HuH-7 (cell line): ENCODE results near the gene CISTR.
"Not testable (repeated sequence)": the region's sequence is repeated elsewhere in the genome, so short reads cannot be mapped to it uniquely, and the experiment has no call there.

ENCODE experiments used
- DNase-seq: peaks from one replicate; pipeline ENCODE4 v3.0.0; 2011; ENCODE audit warnings: low spot score

Gene CISTR

GRCh38 chr12:53762793-53763192, 11.0 kb upstream of the CISTR start:
- DNase-seq: not testable (repeated sequence)

DNA sequence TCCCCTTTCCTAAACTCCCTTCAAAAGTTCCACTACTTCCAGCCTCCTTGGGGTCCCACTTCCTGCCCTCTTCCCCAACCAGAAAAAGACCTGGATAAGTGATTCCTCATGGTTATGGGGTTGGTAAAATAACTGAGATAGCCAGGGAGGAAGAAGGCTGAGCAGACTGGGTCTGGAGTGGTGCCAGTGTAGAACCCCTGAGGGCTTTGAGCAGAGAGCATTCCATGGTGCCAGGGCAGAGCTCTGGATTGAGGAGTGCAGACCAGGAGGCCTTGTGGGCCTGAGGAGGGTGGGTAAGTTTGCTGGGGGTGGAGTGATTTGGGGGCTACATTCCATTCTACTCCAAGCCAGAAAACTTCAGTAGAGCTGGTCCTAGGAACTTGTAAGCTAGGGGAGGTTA, 9.5 kb upstream of the CISTR start:
- no peak for DNase-seq

DNA sequence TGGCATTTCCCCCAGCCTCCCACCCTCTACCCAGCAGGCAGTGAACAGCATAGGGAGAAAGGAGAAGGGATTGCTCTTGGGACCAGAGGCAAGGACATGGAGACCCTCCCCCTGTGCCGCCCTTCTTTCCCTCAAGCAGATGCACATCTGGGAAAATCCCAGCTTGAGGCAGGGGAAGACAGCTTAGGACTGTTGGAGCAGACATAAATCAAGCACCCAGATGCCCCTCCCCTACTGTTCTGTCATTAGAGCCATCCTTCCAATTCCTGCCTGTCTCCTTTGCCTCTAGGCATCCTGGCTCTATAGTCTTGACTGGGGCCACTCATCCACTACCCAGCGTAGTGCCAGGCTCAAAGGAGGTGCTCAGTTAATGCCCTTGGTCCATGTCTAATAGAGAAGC, 7.5 kb upstream of the CISTR start:
- no peak for DNase-seq

GRCh38 chr12:53758730-53759103, 6.9 kb upstream of the CISTR start:
- no peak for DNase-seq

DNA sequence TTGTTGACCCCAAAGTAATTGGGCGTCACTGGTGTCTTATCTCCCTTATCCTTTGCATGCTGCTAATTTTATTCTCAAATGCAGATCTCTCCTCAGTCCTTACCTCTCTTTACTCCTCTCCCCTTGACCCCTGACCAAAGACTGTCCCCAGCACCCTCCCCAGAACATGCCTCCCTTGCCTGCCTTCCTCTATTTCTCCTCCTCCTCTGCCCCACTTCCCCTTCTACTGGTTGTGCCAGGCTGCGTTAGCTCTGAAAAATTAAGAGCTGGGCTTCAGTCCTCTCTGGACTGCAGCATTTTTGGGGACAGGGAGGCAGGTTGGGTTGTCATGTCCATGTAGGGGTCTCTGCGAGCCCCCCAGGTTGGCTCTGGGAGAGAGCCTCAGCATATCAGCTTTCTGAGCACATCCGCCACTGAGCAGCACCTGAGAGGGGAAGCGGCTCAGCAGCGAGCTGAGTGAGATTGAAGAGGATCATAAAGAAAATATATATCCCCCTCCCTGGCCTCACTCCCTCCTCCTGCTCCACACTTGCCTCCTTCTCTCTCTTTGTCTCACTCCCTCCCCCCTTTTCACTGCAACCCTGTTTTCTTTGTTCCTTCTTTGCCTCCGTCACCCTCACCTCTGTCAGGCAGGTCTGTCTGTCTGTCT, 6.4 kb upstream of the CISTR start:
- DNase-seq: no peak

GRCh38 chr12:53757101-53757770, 5.5 kb upstream of the CISTR start:
- DNase-seq: peak; percentile 94

- no peak for DNase-seq
Measured at GRCh38 chr12:53756300-53757100, 4.7 kb upstream of the CISTR start.

DNA sequence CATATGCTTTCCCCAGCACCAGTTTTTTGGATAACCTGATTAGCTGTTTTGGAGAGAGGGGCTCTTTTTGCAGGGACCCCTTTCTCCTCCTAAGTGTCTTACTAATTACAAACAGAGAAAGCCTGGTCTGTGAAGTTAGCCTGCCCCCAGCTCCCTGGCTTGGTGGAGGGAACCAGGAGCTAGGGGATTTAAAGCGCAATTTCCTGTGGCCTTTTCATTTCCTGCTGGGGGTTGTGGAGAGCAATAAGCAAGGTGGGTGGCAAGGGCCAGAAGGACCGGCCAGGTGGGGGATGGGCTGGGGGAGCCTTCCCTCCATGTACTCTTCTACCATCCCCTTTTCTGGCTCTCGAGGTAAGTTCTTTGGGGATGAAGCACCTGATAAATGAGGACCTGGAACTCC, 4.1 kb upstream of the CISTR start:
- DNase-seq: no peak

GRCh38 chr12:53755451-53755891, 3.7 kb upstream of the CISTR start:
- peak; percentile 79 for DNase-seq

DNA sequence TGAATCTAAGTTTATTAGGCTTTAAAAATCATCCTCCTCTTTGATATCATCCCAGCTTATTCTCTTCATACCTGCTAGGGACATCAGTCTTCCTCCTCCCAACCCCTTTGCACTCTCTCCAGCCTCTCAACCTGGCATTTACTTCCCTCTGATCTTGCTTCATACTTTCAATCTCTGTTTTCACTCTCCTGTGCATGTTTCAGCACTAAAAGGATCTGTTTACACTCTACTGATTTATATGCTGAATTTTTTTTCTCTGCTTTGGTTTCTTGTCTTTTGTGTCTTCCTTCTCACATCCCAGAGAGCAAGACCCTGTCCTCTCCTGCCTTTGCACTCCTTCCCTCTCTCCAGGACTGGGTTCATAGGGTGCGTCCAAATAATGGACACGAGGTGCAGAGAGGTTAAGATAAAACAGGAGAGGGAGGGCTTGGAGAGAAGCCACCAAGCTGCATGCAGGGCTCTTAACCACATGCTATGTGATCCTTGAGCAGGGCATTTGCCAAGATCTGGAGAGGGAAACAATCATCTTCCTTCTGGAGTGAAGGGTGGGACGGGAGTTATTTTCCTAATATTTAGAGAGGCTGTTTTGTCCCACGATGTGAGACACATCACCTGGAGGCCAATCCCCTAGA, 3.0 kb upstream of the CISTR start:
- DNase-seq: no peak

DNA sequence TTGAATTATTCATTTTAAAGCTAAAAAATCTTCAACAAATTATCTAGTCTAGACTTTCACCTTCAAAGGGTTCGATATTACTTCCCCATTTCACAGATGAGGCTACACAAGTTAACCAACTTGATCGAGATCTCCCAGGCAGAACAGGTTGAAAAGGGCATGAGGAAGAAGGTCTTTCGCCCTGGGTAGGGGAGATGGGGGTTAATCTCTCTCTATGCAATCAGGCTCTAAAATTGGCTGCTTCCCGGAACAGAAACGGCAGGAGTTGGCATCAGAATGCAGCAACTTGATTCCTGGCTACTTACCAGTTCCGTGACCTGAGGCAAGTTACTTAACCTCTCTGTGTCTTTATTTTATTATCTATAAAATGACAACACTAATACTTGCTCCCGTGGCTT, 2.4 kb upstream of the CISTR start:
- no peak for DNase-seq

- DNase-seq: no peak
Measured at GRCh38 chr12:53752621-53753020, 842 bp upstream of the CISTR start.

DNA sequence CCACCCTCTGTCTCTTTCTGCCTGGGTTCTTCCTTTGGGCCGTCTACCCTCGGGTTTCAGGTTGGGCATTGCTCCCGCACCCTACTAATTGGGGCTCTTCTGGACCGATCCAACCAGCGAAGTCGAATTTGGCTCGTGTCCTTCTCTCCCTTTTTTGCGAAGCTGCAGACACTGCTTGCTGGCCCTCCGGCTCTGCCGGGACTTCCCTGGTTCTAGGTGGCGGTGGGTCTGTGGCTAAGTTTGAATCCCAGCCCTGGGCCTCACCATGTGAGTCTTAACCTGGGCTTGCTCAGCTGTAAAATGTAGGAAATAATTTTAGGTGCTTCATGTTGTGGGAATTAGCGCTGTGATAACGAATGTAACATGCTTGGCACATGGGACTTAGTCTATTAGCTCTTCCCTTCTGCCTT, 418 bp upstream of the CISTR start:
- no peak for DNase-seq

DNA sequence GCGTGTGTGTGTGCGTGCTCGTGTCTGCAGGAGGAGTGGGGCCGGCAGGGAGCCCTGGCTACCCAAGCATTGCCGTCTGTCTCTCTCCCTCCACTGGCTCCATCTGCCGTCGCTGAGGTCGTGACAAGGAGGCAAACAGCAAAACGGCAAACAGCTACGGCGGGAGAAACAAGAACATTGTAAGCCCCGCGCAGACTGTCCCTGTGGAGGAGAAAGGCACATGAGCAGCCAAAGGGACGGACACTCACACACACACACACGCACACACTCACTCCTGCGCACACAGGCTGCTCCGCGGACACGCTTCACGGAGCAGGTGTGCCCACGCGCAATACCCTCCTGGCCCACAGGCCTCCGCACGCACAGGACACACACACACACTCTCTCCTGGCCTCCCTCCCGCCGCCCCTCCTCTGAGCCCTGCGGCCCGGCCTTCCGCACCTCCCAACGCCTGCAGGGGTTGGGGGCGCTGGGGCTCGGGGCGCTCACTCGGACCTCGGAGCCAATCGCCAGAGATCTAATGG, 905 bp downstream of the CISTR start:
- no peak for DNase-seq

DNA sequence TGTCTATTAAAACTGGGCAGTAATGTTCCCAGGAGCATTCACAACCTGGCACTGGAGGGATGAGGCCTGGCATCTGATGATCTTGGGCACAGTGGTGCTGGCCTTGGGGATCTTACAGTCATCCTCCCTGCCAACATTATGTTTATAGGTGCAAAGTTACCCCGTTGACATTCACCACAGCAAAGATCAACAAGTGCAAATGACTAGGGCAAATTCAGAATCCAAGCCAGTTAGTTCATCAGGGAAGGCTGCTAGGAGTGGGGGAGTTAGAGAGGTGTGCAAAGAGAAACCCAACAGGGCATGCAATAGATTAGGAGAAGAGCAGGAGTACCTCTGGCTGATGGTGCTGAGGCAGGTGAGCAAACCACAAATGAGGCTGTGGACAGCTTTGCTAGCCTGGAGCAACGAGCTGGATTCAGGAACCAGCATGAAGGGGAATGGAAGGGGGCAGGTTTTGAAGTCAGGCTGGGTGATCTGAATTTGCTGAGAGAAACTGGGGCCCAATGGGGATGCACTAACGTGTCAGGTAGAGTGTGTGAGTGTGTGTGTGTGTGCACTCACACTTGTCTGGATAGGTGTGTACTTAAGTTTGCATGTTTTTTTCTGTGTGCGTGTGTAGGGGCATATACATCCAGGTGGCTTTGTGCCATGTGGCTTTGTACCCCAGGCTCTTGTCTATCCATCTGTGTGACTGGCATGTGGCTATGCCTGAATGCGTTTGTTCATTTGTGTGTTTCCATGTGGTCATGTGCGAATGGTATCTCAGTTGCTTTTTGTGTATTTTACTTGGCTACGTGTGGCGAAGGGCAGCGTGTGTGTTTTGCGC, 1.6 kb downstream of the CISTR start:
- DNase-seq: no peak

GRCh38 chr12:53748072-53748840, 3.5 kb downstream of the CISTR start:
- no peak for DNase-seq

GRCh38 chr12:53747095-53747494, 4.7 kb downstream of the CISTR start:
- DNase-seq: no peak

GRCh38 chr12:53746592-53747092, 5.1 kb downstream of the CISTR start:
- DNase-seq: peak; percentile 94

DNA sequence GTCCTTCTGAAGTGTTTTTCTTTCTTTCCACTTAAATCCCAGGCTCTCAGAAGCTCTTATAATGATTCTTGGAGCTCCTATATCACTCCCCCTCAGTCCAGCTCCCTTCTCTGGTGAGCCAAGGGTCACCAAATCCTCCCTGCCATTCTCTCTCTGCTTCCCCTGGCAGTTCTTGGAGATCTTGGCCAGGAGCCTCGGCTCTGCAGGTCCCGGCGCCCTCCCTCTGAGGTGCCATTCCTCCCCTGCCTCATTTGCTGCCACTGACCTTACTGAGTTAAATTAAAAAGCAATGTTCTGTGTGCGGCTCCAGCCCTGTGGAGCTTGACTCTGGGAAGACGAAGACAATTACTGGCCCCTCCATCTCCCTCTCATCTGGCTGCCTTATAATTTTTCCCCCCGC, 7.0 kb downstream of the CISTR start:
- no peak for DNase-seq

DNA sequence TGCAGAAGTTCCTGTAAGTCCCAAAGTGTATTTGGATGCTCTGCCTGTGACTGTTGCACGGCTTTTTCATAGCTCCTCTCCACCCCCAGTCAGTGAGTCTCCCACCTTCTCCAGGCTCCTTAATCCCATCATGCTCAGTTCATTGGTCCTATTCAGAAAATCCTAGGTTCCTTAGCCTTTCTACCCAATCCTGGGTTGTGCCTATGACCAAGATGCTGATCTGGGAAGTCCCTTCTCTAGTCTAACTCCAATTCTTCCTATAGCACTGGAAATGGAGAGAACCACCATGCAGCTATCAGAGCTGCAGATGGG, 7.7 kb downstream of the CISTR start:
- no peak for DNase-seq
